ENCODE results near the gene PGM5.
"Not testable (repeated sequence)": the region's sequence is repeated elsewhere in the genome, so short reads cannot be mapped to it uniquely, and the experiment has no call there.

- not testable (repeated sequence) for TF ChIP-seq CTCF (IDR thresholded peaks at IDR 0.05; ENCODE audit: low read length); EZH2 (optimal IDR thresholded peaks at IDR 0.05; ENCODE audit: low read depth, low read length)
Measured at GRCh38 chr9:68329106-68329505, 27.3 kb upstream of the PGM5 start.

Data from MM.1S (cell line).